ENCODE data around the gene PDE4D. TPM values are rescaled to one million over a fixed set of nuclear protein-coding genes. Genes with fewer than 3 reads are reported as not detected.
A peak's percentile ranks its signal among the peaks of the same experiment; 100 is the strongest.

The PDE4D gene
- total RNA-seq, 1 experiment from 2014 or later = 33.9 TPM

- DNase-seq (ENCODE audit: low read depth) = no peak
These were observed 675.0 kb downstream of the PDE4D start for GRCh38 chr5:59218424-59219045.

- DNase-seq (ENCODE audit: low read depth) = no peak
These were observed 676.7 kb downstream of the PDE4D start for GRCh38 chr5:59216841-59217240.

GRCh38 chr5:59212596-59212995 lies 680.9 kb downstream of the PDE4D start:
- no peak for DNase-seq (ENCODE audit: low read depth)

- DNase-seq (ENCODE audit: low read depth) = no peak
These were observed 683.7 kb downstream of the PDE4D start for GRCh38 chr5:59209758-59210359.

- no peak for DNase-seq (ENCODE audit: low read depth)
These were observed 685.1 kb downstream of the PDE4D start for GRCh38 chr5:59208474-59208873.

- no peak for DNase-seq (ENCODE audit: low read depth)
These were observed 686.1 kb downstream of the PDE4D start for GRCh38 chr5:59207401-59207800.

GRCh38 chr5:59206132-59206581 lies 687.4 kb downstream of the PDE4D start:
- DNase-seq (ENCODE audit: low read depth) = peak; percentile 82

GRCh38 chr5:59204114-59204897 lies 689.2 kb downstream of the PDE4D start:
- no peak for DNase-seq (ENCODE audit: low read depth)

- DNase-seq (ENCODE audit: low read depth) = no peak
These were observed 693.7 kb downstream of the PDE4D start for GRCh38 chr5:59199868-59200267.

GRCh38 chr5:59198832-59199231 lies 694.7 kb downstream of the PDE4D start:
- no peak for DNase-seq (ENCODE audit: low read depth)

- no peak for DNase-seq (ENCODE audit: low read depth)
These were observed 695.2 kb downstream of the PDE4D start for GRCh38 chr5:59198365-59198764.

GRCh38 chr5:59197911-59198310 lies 695.6 kb downstream of the PDE4D start:
- no peak for DNase-seq (ENCODE audit: low read depth)

- DNase-seq (ENCODE audit: low read depth) = peak; percentile 97
These were observed 699.8 kb downstream of the PDE4D start for GRCh38 chr5:59193616-59194319.

- no peak for DNase-seq (ENCODE audit: low read depth)
These were observed 702.8 kb downstream of the PDE4D start for GRCh38 chr5:59190746-59191145.

- DNase-seq (ENCODE audit: low read depth) = no peak
These were observed 703.9 kb downstream of the PDE4D start for GRCh38 chr5:59189472-59190244.

- peak; percentile 54 for DNase-seq (ENCODE audit: low read depth)
These were observed 704.9 kb downstream of the PDE4D start for GRCh38 chr5:59188419-59189225.

- DNase-seq (ENCODE audit: low read depth) = peak; percentile 37
These were observed 705.7 kb downstream of the PDE4D start for GRCh38 chr5:59187857-59188256.

GRCh38 chr5:59186623-59187022 lies 706.9 kb downstream of the PDE4D start:
- no peak for DNase-seq (ENCODE audit: low read depth)

- no peak for DNase-seq (ENCODE audit: low read depth)
These were observed 707.7 kb downstream of the PDE4D start for GRCh38 chr5:59185757-59186385.

- no peak for DNase-seq (ENCODE audit: low read depth)
These were observed 708.8 kb downstream of the PDE4D start for GRCh38 chr5:59184769-59185168.

Measured in LHCN-M2 (cell line).